Ovary (tissue), 3 donors: ENCODE data around the gene TMEM271.

Experiments
- POLR2A ChIP-seq: fragments of 450-650 bp; IDR thresholded peaks from one replicate; pipeline ENCODE4 v1.6.1; 2017; ENCODE audit warnings: antibody characterized with exemption, mild to moderate bottlenecking, moderate library complexity
- TF ChIP-seq, protein P1 (sequence below), 3 donors: fragments of 450-650 bp in 2 of 3; fragments of 200-600 bp in 1 of 3; IDR thresholded peaks; one replicate each; pipeline versions ENCODE4 v1.5.1 to v1.8.0; 2016 to 2022; ENCODE audit warnings: antibody characterized with exemption in 3 of 3, mild to moderate bottlenecking in 1 of 3
- donor health status: DM: no; HTN: no; CAD: no.

DNA sequence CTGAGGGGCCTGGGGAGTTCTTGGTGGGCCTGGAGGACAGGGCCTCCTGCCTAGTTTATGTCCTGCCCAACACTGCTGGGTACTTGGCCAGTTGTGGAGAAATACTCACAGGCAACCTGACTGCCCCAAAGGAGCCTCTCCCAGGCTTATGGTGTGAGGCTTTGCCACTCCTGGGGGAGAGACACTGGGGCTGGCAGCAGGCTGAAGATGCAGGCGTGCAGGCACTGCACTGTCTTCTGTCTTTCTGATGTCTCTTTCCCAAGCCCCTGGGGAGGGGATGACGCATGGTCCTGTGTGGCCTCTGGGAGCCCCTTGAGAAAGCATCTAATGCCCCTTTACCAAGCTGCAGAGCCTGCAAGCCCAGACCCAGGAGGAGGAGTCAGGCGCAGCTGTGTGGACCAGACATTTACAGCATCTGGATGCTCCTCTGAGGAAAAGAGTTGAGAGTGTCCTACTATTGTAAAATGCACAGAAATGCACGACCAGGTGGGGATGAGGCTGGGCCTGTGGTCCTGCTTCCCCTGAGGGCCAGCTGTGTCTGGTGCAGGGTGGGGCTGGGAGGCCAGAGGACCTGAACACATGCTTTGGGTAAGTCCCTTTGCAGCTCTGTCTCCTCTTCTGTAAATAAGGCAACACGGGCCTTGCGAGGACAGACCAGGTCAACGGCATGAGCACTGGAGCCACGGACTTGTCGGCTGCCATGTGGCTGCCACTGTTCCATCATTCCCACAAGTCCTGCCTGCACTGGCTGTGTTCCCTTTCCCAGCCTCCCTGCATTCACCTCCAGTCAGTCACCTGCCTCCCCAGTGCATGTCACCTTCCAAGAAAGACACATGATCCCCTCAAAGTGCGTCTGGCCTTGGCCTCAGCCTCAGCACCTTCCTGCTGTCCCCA, 8.4 kb downstream of the TMEM271 start:
- TF ChIP-seq, protein P1, sequence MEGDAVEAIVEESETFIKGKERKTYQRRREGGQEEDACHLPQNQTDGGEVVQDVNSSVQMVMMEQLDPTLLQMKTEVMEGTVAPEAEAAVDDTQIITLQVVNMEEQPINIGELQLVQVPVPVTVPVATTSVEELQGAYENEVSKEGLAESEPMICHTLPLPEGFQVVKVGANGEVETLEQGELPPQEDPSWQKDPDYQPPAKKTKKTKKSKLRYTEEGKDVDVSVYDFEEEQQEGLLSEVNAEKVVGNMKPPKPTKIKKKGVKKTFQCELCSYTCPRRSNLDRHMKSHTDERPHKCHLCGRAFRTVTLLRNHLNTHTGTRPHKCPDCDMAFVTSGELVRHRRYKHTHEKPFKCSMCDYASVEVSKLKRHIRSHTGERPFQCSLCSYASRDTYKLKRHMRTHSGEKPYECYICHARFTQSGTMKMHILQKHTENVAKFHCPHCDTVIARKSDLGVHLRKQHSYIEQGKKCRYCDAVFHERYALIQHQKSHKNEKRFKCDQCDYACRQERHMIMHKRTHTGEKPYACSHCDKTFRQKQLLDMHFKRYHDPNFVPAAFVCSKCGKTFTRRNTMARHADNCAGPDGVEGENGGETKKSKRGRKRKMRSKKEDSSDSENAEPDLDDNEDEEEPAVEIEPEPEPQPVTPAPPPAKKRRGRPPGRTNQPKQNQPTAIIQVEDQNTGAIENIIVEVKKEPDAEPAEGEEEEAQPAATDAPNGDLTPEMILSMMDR (IDR thresholded peaks at IDR 0.05) = no peak
- TF ChIP-seq POLR2A = no peak
